ENCODE measurements around the gene DENND10. TPM values are rescaled to one million over a fixed set of nuclear protein-coding genes. Genes with fewer than 3 reads are reported as not detected.
A peak's percentile ranks its signal among the peaks of the same experiment; 100 is the strongest.

The DENND10 gene
- total and polyA plus RNA-seq, 2 experiments from 2014 or later = 41.4 to 41.8 TPM

- no peaks in the 10 kb centered on the region for H3K4me1 ChIP-seq (ENCODE audit: insufficient read depth)
- no peaks in the 10 kb centered on the region for H3K27me3 ChIP-seq (ENCODE audit: insufficient read depth)
- Mint-ChIP-seq H3K4me3 (no peak overlapping the region), H3K9me3 (peaks cover 3% of the 10 kb centered on the region; the same call in 1 of the 3 replicates), H3K36me3 (ENCODE audit: low read depth) (peaks cover 19% of the 10 kb centered on the region), H3K27me3 (ENCODE audit: insufficient read depth, low read depth, poor library complexity) (peaks cover 1% of the 10 kb centered on the region), H3K4me1 (no peaks in the 10 kb centered on the region), H3K27ac (no peak overlapping the region)
- TF ChIP-seq CTCF (conservative IDR thresholded peaks at IDR 0.05; ENCODE audit: low read depth in 2 of 2) = peak; percentile 60 to 89
- TF ChIP-seq, protein P1, sequence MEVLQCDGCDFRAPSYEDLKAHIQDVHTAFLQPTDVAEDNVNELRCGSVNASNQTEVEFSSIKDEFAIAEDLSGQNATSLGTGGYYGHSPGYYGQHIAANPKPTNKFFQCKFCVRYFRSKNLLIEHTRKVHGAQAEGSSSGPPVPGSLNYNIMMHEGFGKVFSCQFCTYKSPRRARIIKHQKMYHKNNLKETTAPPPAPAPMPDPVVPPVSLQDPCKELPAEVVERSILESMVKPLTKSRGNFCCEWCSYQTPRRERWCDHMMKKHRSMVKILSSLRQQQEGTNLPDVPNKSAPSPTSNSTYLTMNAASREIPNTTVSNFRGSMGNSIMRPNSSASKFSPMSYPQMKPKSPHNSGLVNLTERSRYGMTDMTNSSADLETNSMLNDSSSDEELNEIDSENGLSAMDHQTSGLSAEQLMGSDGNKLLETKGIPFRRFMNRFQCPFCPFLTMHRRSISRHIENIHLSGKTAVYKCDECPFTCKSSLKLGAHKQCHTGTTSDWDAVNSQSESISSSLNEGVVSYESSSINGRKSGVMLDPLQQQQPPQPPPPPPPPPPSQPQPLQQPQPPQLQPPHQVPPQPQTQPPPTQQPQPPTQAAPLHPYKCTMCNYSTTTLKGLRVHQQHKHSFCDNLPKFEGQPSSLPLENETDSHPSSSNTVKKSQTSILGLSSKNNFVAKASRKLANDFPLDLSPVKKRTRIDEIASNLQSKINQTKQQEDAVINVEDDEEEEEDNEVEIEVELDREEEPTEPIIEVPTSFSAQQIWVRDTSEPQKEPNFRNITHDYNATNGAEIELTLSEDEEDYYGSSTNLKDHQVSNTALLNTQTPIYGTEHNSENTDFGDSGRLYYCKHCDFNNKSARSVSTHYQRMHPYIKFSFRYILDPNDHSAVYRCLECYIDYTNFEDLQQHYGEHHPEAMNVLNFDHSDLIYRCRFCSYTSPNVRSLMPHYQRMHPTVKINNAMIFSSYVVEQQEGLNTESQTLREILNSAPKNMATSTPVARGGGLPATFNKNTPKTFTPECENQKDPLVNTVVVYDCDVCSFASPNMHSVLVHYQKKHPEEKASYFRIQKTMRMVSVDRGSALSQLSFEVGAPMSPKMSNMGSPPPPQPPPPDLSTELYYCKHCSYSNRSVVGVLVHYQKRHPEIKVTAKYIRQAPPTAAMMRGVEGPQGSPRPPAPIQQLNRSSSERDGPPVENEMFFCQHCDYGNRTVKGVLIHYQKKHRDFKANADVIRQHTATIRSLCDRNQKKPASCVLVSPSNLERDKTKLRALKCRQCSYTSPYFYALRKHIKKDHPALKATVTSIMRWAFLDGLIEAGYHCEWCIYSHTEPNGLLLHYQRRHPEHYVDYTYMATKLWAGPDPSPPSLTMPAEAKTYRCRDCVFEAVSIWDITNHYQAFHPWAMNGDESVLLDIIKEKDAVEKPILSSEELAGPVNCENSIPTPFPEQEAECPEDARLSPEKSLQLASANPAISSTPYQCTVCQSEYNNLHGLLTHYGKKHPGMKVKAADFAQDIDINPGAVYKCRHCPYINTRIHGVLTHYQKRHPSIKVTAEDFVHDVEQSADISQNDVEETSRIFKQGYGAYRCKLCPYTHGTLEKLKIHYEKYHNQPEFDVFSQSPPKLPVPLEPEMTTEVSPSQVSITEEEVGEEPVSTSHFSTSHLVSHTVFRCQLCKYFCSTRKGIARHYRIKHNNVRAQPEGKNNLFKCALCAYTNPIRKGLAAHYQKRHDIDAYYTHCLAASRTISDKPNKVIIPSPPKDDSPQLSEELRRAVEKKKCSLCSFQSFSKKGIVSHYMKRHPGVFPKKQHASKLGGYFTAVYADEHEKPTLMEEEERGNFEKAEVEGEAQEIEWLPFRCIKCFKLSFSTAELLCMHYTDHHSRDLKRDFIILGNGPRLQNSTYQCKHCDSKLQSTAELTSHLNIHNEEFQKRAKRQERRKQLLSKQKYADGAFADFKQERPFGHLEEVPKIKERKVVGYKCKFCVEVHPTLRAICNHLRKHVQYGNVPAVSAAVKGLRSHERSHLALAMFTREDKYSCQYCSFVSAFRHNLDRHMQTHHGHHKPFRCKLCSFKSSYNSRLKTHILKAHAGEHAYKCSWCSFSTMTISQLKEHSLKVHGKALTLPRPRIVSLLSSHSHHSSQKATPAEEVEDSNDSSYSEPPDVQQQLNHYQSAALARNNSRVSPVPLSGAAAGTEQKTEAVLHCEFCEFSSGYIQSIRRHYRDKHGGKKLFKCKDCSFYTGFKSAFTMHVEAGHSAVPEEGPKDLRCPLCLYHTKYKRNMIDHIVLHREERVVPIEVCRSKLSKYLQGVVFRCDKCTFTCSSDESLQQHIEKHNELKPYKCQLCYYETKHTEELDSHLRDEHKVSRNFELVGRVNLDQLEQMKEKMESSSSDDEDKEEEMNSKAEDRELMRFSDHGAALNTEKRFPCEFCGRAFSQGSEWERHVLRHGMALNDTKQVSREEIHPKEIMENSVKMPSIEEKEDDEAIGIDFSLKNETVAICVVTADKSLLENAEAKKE (CRISPR knock-in tag; IDR thresholded peaks at IDR 0.05) = no peak
- H3F3A ChIP-seq (replicated peaks; ENCODE audit: low read depth) = no peaks in the 10 kb centered on the region
- H3K4me3 ChIP-seq = no peak overlapping the region
- no peaks in the 10 kb centered on the region for H3K79me2 ChIP-seq (replicated peaks; ENCODE audit: insufficient read depth)
- ATAC-seq = peak; percentile 95
- H2AFZ ChIP-seq = no peak overlapping the region
- peak; percentile 64 for DNase-seq (ENCODE audit: low spot score)
- no peaks in the 10 kb centered on the region; the same call in 1 of the 2 replicates for H4K20me1 ChIP-seq (replicated peaks; ENCODE audit: insufficient read depth)
- no peaks in the 10 kb centered on the region for H3K9me2 ChIP-seq (ENCODE audit: insufficient read depth)
- no peak overlapping the region for H3K27ac ChIP-seq (ENCODE audit: low read depth)
- no peaks in the 10 kb centered on the region for H3K36me3 ChIP-seq (ENCODE audit: insufficient read depth)
- no peak overlapping the region for H3K4me2 ChIP-seq
These were observed 35.7 kb downstream of the DENND10 start for GRCh38 chr10:119139464-119140067.

Measured in GM23338 (cell line).